Measurements from ENCODE around the gene ZNF224. TPM values are rescaled to one million over a fixed set of nuclear protein-coding genes. Genes with fewer than 3 reads are reported as not detected.

The ZNF224 gene
- polyA plus RNA-seq, 1 of the 3 experiments (the other 2 are of a cell fraction) = 13.9 TPM

GRCh38 chr19:44071824-44072542 is 22.2 kb upstream of the ZNF224 start, which contains the start of gene ZNF284 (continued):
- TF ChIP-seq USF1 (IDR thresholded peaks at IDR 0.05; ENCODE audit: borderline replicate concordance, low read depth) (no peak), RAD21 (IDR thresholded peaks at IDR 0.05; ENCODE audit: low read length) (no peak), GATA2 (CRISPR knock-in tag; IDR thresholded peaks at IDR 0.05) (no peak), FOXJ3 (CRISPR knock-in tag; IDR thresholded peaks at IDR 0.05) (no peak), TEAD4 (IDR thresholded peaks at IDR 0.05; ENCODE audit: borderline replicate concordance, insufficient read depth) (no peak), RFX5 (IDR thresholded peaks at IDR 0.05; ENCODE audit: low read length) (no peak), RCOR1 (IDR thresholded peaks at IDR 0.05; ENCODE audit: low read length) (no peak), MAX (IDR thresholded peaks at IDR 0.05; ENCODE audit: low read depth) (peak; percentile 83), EP300 (IDR thresholded peaks at IDR 0.05; ENCODE audit: borderline replicate concordance in 1 of 2, low read depth in 1 of 2, low read length in 1 of 2) (no peak), SIN3A (IDR thresholded peaks at IDR 0.05; ENCODE audit: borderline replicate concordance, low read depth, low read length) (peak; percentile 38; the same call in 1 of the 2 replicates), SMC3 (IDR thresholded peaks at IDR 0.05; ENCODE audit: low read depth, low read length) (no peak), CHD2 (IDR thresholded peaks at IDR 0.05; ENCODE audit: low read length, partially characterized antibody) (peak; percentile 63)

- Histone ChIP-seq H3K9me2 (no peaks in the 10 kb centered on the region), H3K27ac (ENCODE audit: low read depth in 2 of 2, low read length in 1 of 2) (peak overlapping the region in 1 of 2 experiments; percentile 50; a peak in 1 of 4 replicates), H3F3A (replicated peaks; ENCODE audit: insufficient read depth) (no peaks in the 10 kb centered on the region), H3K4me3 (ENCODE audit: low read depth in 2 of 2, low read length in 1 of 2) (peak overlapping the region; percentile 71 to 85), H3K4me1 (ENCODE audit: control insufficient read depth in 1 of 2, insufficient read depth in 2 of 2, low read depth in 1 of 2, low read length in 1 of 2) (peaks cover 0 to 7% of the 10 kb centered on the region in 2 experiments; a peak in 1 of 4 replicates), H2AFZ (ENCODE audit: low read depth) (peak overlapping the region; percentile 99), H3K9ac (peak overlapping the region; percentile 51), H3K9me3 (no peaks in the 10 kb centered on the region), H4K20me1 (ENCODE audit: insufficient read depth) (no peaks in the 10 kb centered on the region), H3K27me3 (ENCODE audit: insufficient read depth) (no peaks in the 10 kb centered on the region), H3K4me2 (peak overlapping the region; percentile 80), H3K79me2 (ENCODE audit: insufficient read depth) (peaks cover 8% of the 10 kb centered on the region; the same call in 1 of the 2 replicates), H3K36me3 (replicated peaks in 1 of 2; ENCODE audit: control insufficient read depth in 1 of 2, insufficient read depth in 2 of 2, low read length in 1 of 2) (peaks cover 12 to 15% of the 10 kb centered on the region in 2 experiments)
- WGBS (ENCODE audit: low lambda C conversion rate) = 13% methylated on average over 18 of the region's 18 CpGs
- DNase-seq = peak; percentile 49
- ChIA-PET POLR2A (interaction anchor here (0.6 kb wide), 1 partner anchor 192 kb away, joined by 3 read pairs; no protein-coding TSS in a partner anchor), CTCF (interaction anchor here (0.8 to 1.5 kb wide), 4 partner anchors 9 to 41 kb away, joined by 3 to 5 read pairs (median 4); partner anchors contain the start of gene ZNF225)
- TF ChIP-seq RFX5 (IDR thresholded peaks at IDR 0.05; ENCODE audit: low read length) (no peak), PBX3 (IDR thresholded peaks at IDR 0.05) (no peak), FOXM1 (IDR thresholded peaks at IDR 0.05; ENCODE audit: low read depth) (no peak), FOSL2 (IDR thresholded peaks at IDR 0.05; ENCODE audit: borderline replicate concordance, low read depth) (no peak), EP300 (IDR thresholded peaks at IDR 0.05; ENCODE audit: borderline replicate concordance in 1 of 2, low read depth in 1 of 2, low read length in 1 of 2) (no peak), CTCF (IDR thresholded peaks at IDR 0.05) (peak; percentile 8), YY1 (IDR thresholded peaks at IDR 0.05; ENCODE audit: low read depth) (no peak), TCF12 (IDR thresholded peaks at IDR 0.05) (no peak), SIN3A (IDR thresholded peaks at IDR 0.05; ENCODE audit: borderline replicate concordance, low read depth, low read length) (no peak), RAD21 (IDR thresholded peaks at IDR 0.05; ENCODE audit: low read length) (peak; percentile 24; the same call in 1 of the 2 replicates), CHD2 (IDR thresholded peaks at IDR 0.05; ENCODE audit: low read length, partially characterized antibody) (no peak), MXI1 (IDR thresholded peaks at IDR 0.05; ENCODE audit: low read depth, low read length) (no peak; the same call in 1 of the 2 replicates), NRF1 (IDR thresholded peaks at IDR 0.05; ENCODE audit: low read depth, low read length) (no peak), NFIC (IDR thresholded peaks at IDR 0.05; ENCODE audit: borderline replicate concordance) (no peak), TAF1 (IDR thresholded peaks at IDR 0.05; ENCODE audit: borderline replicate concordance, low read depth, low read length) (no peak)
Measured at GRCh38 chr19:44072543-44073401, 21.4 kb upstream of the ZNF224 start.

Data from SK-N-SH (cell line).